SK-N-SH treated with all-trans-retinoic acid at 6 μM for 48 hours (cell line): Measurements from ENCODE around the gene KCNK10.

Source experiments
- ATAC-seq: fragments of 200-7000 bp; cut with Tn5 transposase; 3 replicates; pipeline ENCODE4 v1.9.1; 2020; ENCODE audit warnings: mild to moderate bottlenecking, moderate library complexity
- ARNTL ChIP-seq: fragments of 450-650 bp; formaldehyde crosslinking; IDR thresholded peaks from 2 replicates; pipeline ENCODE4 v1.5.0; 2020; ENCODE audit warnings: low read depth, mild to moderate bottlenecking, moderate library complexity, borderline replicate concordance
- BACH2 ChIP-seq: fragments of 250-450 bp; sonication (Bioruptor Pico); IDR thresholded peaks from 2 replicates; pipeline ENCODE4 v1.9.0; 2021; ENCODE audit warnings: mild to moderate bottlenecking, borderline replicate concordance
- CSDC2 ChIP-seq: fragments of 250-450 bp; sonication (Bioruptor Pico); IDR thresholded peaks from 2 replicates; pipeline ENCODE4 v1.5.0; 2020; ENCODE audit warnings: mild to moderate bottlenecking, moderate library complexity
- ESRRG ChIP-seq: fragments of 250-450 bp; sonication (Bioruptor Pico); IDR thresholded peaks from 2 replicates; pipeline ENCODE4 v1.6.1; 2021; ENCODE audit warnings: mild to moderate bottlenecking
- GLIS3 ChIP-seq: fragments of 250-450 bp; sonication (Bioruptor Pico); IDR thresholded peaks from 2 replicates; pipeline ENCODE4 v1.5.0; 2020; ENCODE audit warnings: mild to moderate bottlenecking, moderate library complexity
- ISL1 ChIP-seq: fragments of 250-450 bp; sonication (Bioruptor Pico); IDR thresholded peaks from 2 replicates; pipeline ENCODE4 v2.1.2; 2022; ENCODE audit warnings: mild to moderate bottlenecking, moderate library complexity
- OSR1 ChIP-seq: fragments of 250-450 bp; sonication (Bioruptor Pico); IDR thresholded peaks from 2 replicates; pipeline ENCODE4 v1.8.0; 2022; ENCODE audit warnings: moderate library complexity, mild to moderate bottlenecking, inconsistent platforms
- PPARA ChIP-seq: fragments of 250-450 bp; sonication (Bioruptor Pico); IDR thresholded peaks from 2 replicates; pipeline ENCODE4 v1.5.0; 2020; ENCODE audit warnings: mild to moderate bottlenecking, borderline replicate concordance
- RARB ChIP-seq: fragments of 250-450 bp; sonication (Bioruptor Pico); IDR thresholded peaks from 2 replicates; pipeline ENCODE4 v1.8.0; 2021; ENCODE audit warnings: mild to moderate bottlenecking, moderate library complexity
- ZFP3 ChIP-seq: fragments of 250-450 bp; sonication (Bioruptor Pico); IDR thresholded peaks from 2 replicates; pipeline ENCODE4 v1.5.0; 2020; ENCODE audit warnings: mild to moderate bottlenecking, moderate library complexity
- ZFP30 ChIP-seq: fragments of 450-650 bp; formaldehyde crosslinking; IDR thresholded peaks from 2 replicates; pipeline ENCODE4 v1.5.0; 2022; ENCODE audit warnings: mild to moderate bottlenecking, moderate library complexity
- ZNF565 ChIP-seq: fragments of 450-650 bp; formaldehyde crosslinking; conservative IDR thresholded peaks from 2 replicates; pipeline ENCODE4 v1.5.0; 2020; ENCODE audit warnings: low read depth, mild to moderate bottlenecking, moderate library complexity
- ZNF70 ChIP-seq: fragments of 450-650 bp; formaldehyde crosslinking; IDR thresholded peaks from 2 replicates; pipeline ENCODE4 v1.5.0; 2020; ENCODE audit warnings: mild to moderate bottlenecking, moderate library complexity
- TF ChIP-seq, protein P1 (sequence below): fragments of 250-450 bp; sonication (Bioruptor Pico); IDR thresholded peaks from 2 replicates; pipeline ENCODE4 v1.5.0; 2020; ENCODE audit warnings: mild to moderate bottlenecking, moderate library complexity
- TF ChIP-seq, protein P2 (sequence below): fragments of 250-450 bp; sonication (Bioruptor Pico); IDR thresholded peaks from 2 replicates; pipeline ENCODE4 v1.8.0; 2021; ENCODE audit warnings: low read depth, mild to moderate bottlenecking, moderate library complexity, borderline replicate concordance
- TF ChIP-seq, protein P3 (sequence below): fragments of 250-450 bp; sonication (Bioruptor Pico); IDR thresholded peaks from 2 replicates; pipeline ENCODE4 v1.5.1; 2020; ENCODE audit warnings: low read depth, mild to moderate bottlenecking, moderate library complexity
- TF ChIP-seq, protein P4 (sequence below): fragments of 250-450 bp; sonication (Bioruptor Pico); IDR thresholded peaks from 2 replicates; pipeline ENCODE4 v1.8.0; 2020; ENCODE audit warnings: mild to moderate bottlenecking, moderate library complexity, borderline replicate concordance
- TF ChIP-seq, protein P5 (sequence below): fragments of 250-450 bp; sonication (Bioruptor Pico); IDR thresholded peaks from 2 replicates; pipeline ENCODE4 v1.5.1; 2021; ENCODE audit warnings: mild to moderate bottlenecking, moderate library complexity

KCNK10 gene

DNA sequence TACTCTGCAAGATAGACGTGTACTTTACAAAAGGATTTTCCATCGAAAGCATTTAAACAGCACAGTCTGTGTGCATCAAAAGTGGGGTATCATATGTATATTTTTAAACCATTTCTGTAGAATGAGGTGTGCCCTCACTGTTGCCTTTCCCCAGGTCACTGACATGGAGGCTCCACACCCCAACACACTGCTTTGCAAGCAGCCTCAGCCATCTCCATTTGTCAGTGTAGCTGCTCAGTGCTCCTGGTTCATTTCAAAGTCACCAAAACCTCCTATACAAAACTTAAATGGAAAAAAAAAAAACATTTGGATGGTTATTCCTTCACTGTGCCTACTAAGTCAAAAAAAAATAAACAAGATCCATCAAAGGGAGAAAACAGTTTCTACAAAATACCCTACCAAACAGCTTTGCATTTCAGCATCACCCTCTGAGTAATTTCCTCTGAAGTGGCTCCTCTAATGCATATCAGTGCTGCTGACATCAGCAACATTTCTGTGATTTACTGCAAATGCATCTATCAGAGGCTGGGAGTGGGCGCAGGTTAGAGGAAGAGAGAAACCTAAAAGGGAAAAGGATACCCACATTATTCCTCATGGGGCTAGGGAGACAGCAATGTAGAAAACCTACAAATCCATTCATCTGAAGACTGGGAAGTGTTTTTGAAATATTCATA, 46.0 kb downstream of the KCNK10 start:
- TF ChIP-seq, protein P1, sequence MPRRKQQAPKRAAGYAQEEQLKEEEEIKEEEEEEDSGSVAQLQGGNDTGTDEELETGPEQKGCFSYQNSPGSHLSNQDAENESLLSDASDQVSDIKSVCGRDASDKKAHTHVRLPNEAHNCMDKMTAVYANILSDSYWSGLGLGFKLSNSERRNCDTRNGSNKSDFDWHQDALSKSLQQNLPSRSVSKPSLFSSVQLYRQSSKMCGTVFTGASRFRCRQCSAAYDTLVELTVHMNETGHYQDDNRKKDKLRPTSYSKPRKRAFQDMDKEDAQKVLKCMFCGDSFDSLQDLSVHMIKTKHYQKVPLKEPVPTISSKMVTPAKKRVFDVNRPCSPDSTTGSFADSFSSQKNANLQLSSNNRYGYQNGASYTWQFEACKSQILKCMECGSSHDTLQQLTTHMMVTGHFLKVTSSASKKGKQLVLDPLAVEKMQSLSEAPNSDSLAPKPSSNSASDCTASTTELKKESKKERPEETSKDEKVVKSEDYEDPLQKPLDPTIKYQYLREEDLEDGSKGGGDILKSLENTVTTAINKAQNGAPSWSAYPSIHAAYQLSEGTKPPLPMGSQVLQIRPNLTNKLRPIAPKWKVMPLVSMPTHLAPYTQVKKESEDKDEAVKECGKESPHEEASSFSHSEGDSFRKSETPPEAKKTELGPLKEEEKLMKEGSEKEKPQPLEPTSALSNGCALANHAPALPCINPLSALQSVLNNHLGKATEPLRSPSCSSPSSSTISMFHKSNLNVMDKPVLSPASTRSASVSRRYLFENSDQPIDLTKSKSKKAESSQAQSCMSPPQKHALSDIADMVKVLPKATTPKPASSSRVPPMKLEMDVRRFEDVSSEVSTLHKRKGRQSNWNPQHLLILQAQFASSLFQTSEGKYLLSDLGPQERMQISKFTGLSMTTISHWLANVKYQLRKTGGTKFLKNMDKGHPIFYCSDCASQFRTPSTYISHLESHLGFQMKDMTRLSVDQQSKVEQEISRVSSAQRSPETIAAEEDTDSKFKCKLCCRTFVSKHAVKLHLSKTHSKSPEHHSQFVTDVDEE (CRISPR knock-in tag) = no peak
- TF ChIP-seq ZFP30 (CRISPR knock-in tag) (no peak), OSR1 (CRISPR knock-in tag) (no peak), ESRRG (CRISPR knock-in tag) (no peak), PPARA (CRISPR knock-in tag) (no peak), ARNTL (CRISPR knock-in tag) (no peak)
- no peak for ATAC-seq

DNA sequence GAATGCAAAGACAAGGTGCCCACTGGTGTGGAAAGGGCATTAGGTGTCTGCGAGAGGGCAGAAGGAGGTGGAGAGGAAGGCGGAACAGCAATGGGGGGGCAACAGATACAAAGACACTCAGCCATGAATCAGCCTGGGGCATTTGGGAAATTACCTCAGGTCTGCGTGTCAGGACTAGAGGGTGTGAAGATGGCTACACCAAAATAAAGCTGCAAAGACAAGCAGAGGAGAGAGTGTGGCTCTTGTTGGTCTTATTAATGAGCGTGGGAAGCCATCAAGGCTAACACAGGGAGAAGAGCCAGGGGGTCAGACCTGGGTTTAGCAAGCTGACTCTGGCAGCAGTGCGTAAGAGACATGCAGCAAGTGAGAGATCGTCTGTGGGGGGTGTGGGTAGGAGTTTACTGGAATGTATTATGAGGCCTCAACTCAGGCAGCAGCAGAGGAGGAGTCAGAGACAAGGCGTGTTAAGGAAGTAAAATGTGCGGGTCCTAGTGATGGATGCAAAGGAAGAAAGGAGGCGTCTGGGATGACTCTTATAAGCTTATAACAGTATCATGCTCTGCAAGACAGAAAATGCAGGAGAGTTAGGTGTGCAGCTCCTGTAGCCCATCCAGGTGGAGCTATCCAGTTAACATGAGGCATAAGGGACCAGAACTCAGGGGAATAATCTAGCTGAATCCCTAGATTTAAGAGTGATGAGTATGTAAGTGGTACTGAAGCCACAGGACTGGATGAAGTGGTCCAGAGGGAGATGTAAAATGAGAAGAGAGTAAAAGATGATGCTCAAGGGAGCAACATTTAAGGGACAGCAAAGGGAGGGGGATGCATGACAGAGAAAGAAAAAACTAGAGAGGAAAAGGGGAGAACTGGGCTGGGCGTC, 50.4 kb downstream of the KCNK10 start:
- no peak for ATAC-seq
- TF ChIP-seq CSDC2 (CRISPR knock-in tag) = no peak
- TF ChIP-seq ZNF70 (CRISPR knock-in tag) = no peak
- TF ChIP-seq ISL1 (CRISPR knock-in tag) = no peak
- no peak for TF ChIP-seq RARB (CRISPR knock-in tag)
- TF ChIP-seq ZNF565 (CRISPR knock-in tag) = no peak
- TF ChIP-seq, protein P2, sequence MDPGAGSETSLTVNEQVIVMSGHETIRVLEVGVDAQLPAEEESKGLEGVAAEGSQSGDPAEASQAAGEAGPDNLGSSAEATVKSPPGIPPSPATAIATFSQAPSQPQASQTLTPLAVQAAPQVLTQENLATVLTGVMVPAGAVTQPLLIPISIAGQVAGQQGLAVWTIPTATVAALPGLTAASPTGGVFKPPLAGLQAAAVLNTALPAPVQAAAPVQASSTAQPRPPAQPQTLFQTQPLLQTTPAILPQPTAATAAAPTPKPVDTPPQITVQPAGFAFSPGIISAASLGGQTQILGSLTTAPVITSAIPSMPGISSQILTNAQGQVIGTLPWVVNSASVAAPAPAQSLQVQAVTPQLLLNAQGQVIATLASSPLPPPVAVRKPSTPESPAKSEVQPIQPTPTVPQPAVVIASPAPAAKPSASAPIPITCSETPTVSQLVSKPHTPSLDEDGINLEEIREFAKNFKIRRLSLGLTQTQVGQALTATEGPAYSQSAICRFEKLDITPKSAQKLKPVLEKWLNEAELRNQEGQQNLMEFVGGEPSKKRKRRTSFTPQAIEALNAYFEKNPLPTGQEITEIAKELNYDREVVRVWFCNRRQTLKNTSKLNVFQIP = no peak

DNA sequence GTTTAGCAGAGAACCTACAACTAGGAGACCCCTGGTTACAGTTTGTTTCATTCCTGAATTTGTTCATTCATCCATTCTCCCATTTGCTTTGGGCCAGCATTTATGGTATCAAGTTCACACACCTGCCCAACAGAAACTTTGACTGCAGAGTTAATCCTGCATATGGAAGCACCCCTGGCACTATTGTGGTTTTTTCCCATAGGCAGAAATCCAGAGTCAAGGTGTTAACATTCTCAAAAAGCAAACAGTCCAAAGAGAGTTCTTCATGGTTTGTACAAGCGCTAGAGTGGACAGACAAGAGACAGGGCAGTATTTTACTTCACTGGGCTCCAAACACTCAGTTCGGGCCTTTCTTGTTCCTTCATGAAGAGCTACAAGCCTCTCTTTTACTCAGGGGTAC, 51.9 kb downstream of the KCNK10 start:
- ATAC-seq = no peak
- TF ChIP-seq ESRRG (CRISPR knock-in tag) (no peak), ZNF565 (CRISPR knock-in tag) (no peak), PPARA (CRISPR knock-in tag) (no peak), GLIS3 (CRISPR knock-in tag) (no peak)
- TF ChIP-seq, protein P3, sequence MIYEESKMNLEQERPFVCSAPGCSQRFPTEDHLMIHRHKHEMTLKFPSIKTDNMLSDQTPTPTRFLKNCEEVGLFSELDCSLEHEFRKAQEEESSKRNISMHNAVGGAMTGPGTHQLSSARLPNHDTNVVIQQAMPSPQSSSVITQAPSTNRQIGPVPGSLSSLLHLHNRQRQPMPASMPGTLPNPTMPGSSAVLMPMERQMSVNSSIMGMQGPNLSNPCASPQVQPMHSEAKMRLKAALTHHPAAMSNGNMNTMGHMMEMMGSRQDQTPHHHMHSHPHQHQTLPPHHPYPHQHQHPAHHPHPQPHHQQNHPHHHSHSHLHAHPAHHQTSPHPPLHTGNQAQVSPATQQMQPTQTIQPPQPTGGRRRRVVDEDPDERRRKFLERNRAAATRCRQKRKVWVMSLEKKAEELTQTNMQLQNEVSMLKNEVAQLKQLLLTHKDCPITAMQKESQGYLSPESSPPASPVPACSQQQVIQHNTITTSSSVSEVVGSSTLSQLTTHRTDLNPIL (CRISPR knock-in tag) = no peak
- TF ChIP-seq, protein P4, sequence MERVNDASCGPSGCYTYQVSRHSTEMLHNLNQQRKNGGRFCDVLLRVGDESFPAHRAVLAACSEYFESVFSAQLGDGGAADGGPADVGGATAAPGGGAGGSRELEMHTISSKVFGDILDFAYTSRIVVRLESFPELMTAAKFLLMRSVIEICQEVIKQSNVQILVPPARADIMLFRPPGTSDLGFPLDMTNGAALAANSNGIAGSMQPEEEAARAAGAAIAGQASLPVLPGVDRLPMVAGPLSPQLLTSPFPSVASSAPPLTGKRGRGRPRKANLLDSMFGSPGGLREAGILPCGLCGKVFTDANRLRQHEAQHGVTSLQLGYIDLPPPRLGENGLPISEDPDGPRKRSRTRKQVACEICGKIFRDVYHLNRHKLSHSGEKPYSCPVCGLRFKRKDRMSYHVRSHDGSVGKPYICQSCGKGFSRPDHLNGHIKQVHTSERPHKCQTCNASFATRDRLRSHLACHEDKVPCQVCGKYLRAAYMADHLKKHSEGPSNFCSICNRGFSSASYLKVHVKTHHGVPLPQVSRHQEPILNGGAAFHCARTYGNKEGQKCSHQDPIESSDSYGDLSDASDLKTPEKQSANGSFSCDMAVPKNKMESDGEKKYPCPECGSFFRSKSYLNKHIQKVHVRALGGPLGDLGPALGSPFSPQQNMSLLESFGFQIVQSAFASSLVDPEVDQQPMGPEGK = no peak

DNA sequence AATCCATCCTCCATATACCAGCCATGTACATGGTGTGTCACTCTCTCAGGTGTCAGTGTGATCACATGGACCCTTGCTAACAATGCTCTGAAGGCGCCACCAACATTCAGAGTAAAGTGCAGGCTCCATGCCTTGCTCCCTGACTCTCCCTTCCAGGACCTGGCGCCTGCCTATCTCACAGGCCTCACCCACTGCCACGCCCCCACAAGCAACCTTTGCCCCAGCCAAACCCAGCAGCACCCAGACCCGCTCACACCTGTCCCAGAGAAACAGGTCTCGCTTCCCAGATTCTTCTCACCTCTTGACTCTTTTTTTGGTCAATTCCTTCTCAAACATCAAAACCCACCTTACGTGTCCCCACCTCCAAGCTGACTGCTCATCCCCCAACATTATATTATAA, 52.3 kb downstream of the KCNK10 start:
- ATAC-seq = no peak
- TF ChIP-seq, protein P1 (CRISPR knock-in tag) = no peak
- TF ChIP-seq, protein P3 (CRISPR knock-in tag) = no peak
- TF ChIP-seq, protein P5, sequence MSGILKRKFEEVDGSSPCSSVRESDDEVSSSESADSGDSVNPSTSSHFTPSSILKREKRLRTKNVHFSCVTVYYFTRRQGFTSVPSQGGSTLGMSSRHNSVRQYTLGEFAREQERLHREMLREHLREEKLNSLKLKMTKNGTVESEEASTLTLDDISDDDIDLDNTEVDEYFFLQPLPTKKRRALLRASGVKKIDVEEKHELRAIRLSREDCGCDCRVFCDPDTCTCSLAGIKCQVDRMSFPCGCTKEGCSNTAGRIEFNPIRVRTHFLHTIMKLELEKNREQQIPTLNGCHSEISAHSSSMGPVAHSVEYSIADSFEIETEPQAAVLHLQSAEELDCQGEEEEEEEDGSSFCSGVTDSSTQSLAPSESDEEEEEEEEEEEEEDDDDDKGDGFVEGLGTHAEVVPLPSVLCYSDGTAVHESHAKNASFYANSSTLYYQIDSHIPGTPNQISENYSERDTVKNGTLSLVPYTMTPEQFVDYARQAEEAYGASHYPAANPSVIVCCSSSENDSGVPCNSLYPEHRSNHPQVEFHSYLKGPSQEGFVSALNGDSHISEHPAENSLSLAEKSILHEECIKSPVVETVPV (CRISPR knock-in tag) = no peak
- TF ChIP-seq BACH2 (CRISPR knock-in tag) (no peak), ZFP3 (CRISPR knock-in tag) (no peak)
- TF ChIP-seq, protein P4 = no peak
